OCI-LY1 (cell line): ENCODE data around the gene FNDC8.
"Not testable (repeated sequence)": the region's sequence is repeated elsewhere in the genome, so short reads cannot be mapped to it uniquely, and the experiment has no call there.

Experiments
- H2AFZ ChIP-seq: fragments of 200-600 bp; sonication (generic), shearing (Covaris generic); 2 replicates; pipeline ENCODE4 v1.6.0; 2014; ENCODE audit warnings: antibody characterized with exemption, mild to moderate bottlenecking, low read length
- H3F3A ChIP-seq: fragments of 200-600 bp; sonication (generic), shearing (Covaris generic); 2 replicates; pipeline ENCODE4 v1.6.0; 2014; ENCODE audit warnings: mild to moderate bottlenecking, antibody characterized with exemption, low read length, moderate library complexity; ENCODE audit not compliant: insufficient read depth
- H3K27ac ChIP-seq: fragments of 200-600 bp; sonication (generic); 2 replicates; pipeline ENCODE4 v1.5.1; 2014; ENCODE audit warnings: low read length, mixed run types, mild to moderate bottlenecking, low read depth; ENCODE audit not compliant: poor library complexity, severe bottlenecking
- H3K27me3 ChIP-seq: fragments of 200-600 bp; sonication (generic); 2 replicates; pipeline ENCODE4 v1.6.0; 2014; ENCODE audit warnings: antibody characterized with exemption, mild to moderate bottlenecking, low read length, moderate library complexity; ENCODE audit not compliant: insufficient read depth
- H3K36me3 ChIP-seq: fragments of 200-600 bp; sonication (generic); 2 replicates; pipeline ENCODE4 v1.6.1; 2014; ENCODE audit warnings: mild to moderate bottlenecking, antibody characterized with exemption, low read length, moderate library complexity, mixed read lengths; ENCODE audit not compliant: insufficient read depth
- H3K4me1 ChIP-seq: fragments of 200-600 bp; sonication (generic); 2 replicates; pipeline ENCODE4 v1.5.1; 2014; ENCODE audit warnings: mild to moderate bottlenecking, low read length, moderate library complexity; ENCODE audit not compliant: insufficient read depth, severe bottlenecking
- H3K4me2 ChIP-seq: fragments of 200-600 bp; sonication (generic), shearing (Covaris generic); 2 replicates; pipeline ENCODE4 v1.6.1; 2014; ENCODE audit warnings: low read length
- H3K4me3 ChIP-seq: fragments of 200-600 bp; sonication (generic); 2 replicates; pipeline ENCODE4 v1.5.1; 2014; ENCODE audit warnings: low read length, low read depth, mild to moderate bottlenecking, mixed read lengths; ENCODE audit not compliant: poor library complexity, severe bottlenecking
- H3K79me2 ChIP-seq: fragments of 200-600 bp; shearing (Covaris generic); 2 replicates; pipeline ENCODE4 v1.6.1; 2016; ENCODE audit warnings: mixed run types, low read length, mixed read lengths; ENCODE audit not compliant: insufficient read depth
- H3K9ac ChIP-seq: fragments of 200-600 bp; sonication (generic), shearing (Covaris generic); 2 replicates; pipeline ENCODE4 v1.6.1; 2014; ENCODE audit warnings: mild to moderate bottlenecking, low read length, mixed read lengths
- H3K9me2 ChIP-seq: fragments of 200-600 bp; sonication (generic), shearing (Covaris generic); 2 replicates; pipeline ENCODE4 v1.6.1; 2014; ENCODE audit warnings: low read depth, mild to moderate bottlenecking, low read length, mixed read lengths
- H3K9me3 ChIP-seq: fragments of 200-600 bp; shearing (Covaris generic); 2 replicates; pipeline ENCODE4 v1.6.1; 2014; ENCODE audit warnings: low read length, mixed read lengths
- H4K20me1 ChIP-seq: fragments of 200-600 bp; sonication (generic), shearing (Covaris generic); 2 replicates; pipeline ENCODE4 v1.6.0; 2016; ENCODE audit warnings: mild to moderate bottlenecking, low read length; ENCODE audit not compliant: insufficient read depth
- EZH2 ChIP-seq: fragments of 200-600 bp; sonication (generic), shearing (Covaris generic); IDR thresholded peaks from 2 replicates; pipeline ENCODE4 v1.8.0; 2017; ENCODE audit warnings: borderline replicate concordance, mixed run types, mild to moderate bottlenecking, antibody characterized with exemption, low read length, moderate library complexity, mixed read lengths
- TF ChIP-seq, protein P1 (sequence below): fragments of 200-600 bp; sonication (generic), shearing (Covaris generic); IDR thresholded peaks from 2 replicates; pipeline ENCODE4 v1.5.1; 2017; ENCODE audit warnings: mild to moderate bottlenecking, antibody characterized with exemption, low read length, moderate library complexity, mixed read lengths

The FNDC8 gene

DNA sequence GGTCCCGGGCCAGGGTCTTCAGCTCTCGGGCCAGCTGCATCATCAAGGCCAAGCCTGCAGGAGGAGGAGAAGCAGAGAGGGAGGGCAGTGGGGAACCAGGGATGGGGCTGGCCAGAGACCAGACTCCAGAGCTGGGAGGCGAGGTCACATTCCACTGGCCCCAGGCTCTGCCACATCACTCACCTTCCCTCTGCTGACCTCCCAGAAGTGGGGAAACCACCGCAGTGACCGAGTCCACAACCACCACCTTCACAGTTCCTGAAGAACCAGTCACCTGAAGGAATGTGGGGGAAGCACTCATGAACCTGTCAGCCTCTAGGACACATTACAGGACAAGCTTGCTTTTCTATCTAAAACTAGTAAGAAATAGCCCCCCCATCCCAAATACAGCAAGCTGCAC lies 18.1 kb upstream of the FNDC8 start:
- Histone ChIP-seq H3K9me2 (no peaks in the 10 kb centered on the region), H3K79me2 (no peaks in the 10 kb centered on the region), H3K27ac (no peak overlapping the region), H2AFZ (no peak overlapping the region), H3K4me2 (no peak overlapping the region), H3K36me3 (peaks cover 71% of the 10 kb centered on the region), H3K9me3 (no peaks in the 10 kb centered on the region), H3K9ac (no peak overlapping the region), H4K20me1 (no peaks in the 10 kb centered on the region), H3K4me3 (no peak overlapping the region), H3K27me3 (no peaks in the 10 kb centered on the region), H3K4me1 (no peaks in the 10 kb centered on the region), H3F3A (no peaks in the 10 kb centered on the region)
- no peak for TF ChIP-seq EZH2
- TF ChIP-seq, protein P1, sequence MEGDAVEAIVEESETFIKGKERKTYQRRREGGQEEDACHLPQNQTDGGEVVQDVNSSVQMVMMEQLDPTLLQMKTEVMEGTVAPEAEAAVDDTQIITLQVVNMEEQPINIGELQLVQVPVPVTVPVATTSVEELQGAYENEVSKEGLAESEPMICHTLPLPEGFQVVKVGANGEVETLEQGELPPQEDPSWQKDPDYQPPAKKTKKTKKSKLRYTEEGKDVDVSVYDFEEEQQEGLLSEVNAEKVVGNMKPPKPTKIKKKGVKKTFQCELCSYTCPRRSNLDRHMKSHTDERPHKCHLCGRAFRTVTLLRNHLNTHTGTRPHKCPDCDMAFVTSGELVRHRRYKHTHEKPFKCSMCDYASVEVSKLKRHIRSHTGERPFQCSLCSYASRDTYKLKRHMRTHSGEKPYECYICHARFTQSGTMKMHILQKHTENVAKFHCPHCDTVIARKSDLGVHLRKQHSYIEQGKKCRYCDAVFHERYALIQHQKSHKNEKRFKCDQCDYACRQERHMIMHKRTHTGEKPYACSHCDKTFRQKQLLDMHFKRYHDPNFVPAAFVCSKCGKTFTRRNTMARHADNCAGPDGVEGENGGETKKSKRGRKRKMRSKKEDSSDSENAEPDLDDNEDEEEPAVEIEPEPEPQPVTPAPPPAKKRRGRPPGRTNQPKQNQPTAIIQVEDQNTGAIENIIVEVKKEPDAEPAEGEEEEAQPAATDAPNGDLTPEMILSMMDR: no peak

DNA sequence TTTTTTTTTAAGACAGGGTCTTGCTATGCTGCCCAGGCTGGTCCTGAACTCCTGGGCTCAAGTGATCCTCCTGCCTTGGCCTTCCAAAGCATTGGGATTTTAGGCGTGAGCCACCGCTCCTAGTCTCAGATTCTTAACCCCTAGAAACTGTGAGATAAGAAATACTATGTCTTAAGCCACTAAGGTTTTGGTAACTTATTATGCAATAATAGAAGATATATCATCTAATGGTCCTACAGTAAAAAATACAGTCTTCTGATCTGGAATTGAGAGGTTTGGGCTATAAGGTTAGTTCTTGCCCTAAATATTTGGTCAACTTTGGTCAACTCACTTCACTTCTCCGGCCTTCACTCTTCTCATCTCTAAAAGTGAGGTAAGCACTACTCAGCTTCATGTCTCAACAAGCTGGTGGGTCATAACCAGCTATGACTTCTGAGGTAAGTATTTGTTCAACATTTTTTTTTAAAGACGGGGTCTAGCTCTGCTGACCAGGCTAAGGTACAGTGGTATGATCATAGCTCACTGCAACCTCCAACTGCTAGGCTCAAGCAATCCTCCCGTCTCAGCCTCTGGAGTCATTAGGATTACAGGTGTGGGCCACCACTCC lies 16.5 kb upstream of the FNDC8 start:
- H3K4me2 ChIP-seq: no peak overlapping the region
- no peaks in the 10 kb centered on the region for H3K4me1 ChIP-seq
- H2AFZ ChIP-seq: no peak overlapping the region
- H3F3A ChIP-seq: no peaks in the 10 kb centered on the region
- H3K36me3 ChIP-seq: peaks cover 57% of the 10 kb centered on the region
- H4K20me1 ChIP-seq: no peaks in the 10 kb centered on the region
- H3K9ac ChIP-seq: no peak overlapping the region
- no peaks in the 10 kb centered on the region for H3K79me2 ChIP-seq
- H3K9me3 ChIP-seq: no peaks in the 10 kb centered on the region
- TF ChIP-seq EZH2: no peak
- TF ChIP-seq, protein P1: no peak
- H3K4me3 ChIP-seq: no peak overlapping the region
- H3K27ac ChIP-seq: no peak overlapping the region
- no peaks in the 10 kb centered on the region for H3K27me3 ChIP-seq
- H3K9me2 ChIP-seq: no peaks in the 10 kb centered on the region

DNA sequence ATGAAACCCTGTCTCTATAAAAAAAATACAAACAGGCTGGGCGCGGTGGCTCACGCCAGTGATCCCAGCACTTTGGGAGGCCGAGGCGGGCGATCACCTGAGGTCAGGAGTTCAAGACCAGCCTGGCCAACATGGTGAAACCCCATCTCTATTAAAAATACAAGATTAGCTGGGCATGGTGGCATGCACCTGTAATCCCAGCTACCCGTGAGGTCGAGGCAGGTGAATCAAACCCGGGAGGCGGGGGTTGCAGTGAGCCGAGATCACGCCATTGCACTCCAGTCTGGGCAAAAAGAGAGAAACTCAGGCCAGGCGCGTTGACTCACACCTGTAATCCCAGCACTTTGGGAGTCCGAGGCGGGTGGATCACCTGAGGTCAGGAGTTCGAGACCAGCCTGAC lies 10.6 kb upstream of the FNDC8 start:
- not testable (repeated sequence) for H3K4me3 ChIP-seq, H3K9me2 ChIP-seq, H3K4me1 ChIP-seq, H3F3A ChIP-seq, H3K9me3 ChIP-seq, H2AFZ ChIP-seq, H3K27ac ChIP-seq, H3K79me2 ChIP-seq, H3K27me3 ChIP-seq, H3K9ac ChIP-seq, H3K4me2 ChIP-seq, H4K20me1 ChIP-seq
- H3K36me3 ChIP-seq: peaks cover 15% of the 10 kb centered on the region

DNA sequence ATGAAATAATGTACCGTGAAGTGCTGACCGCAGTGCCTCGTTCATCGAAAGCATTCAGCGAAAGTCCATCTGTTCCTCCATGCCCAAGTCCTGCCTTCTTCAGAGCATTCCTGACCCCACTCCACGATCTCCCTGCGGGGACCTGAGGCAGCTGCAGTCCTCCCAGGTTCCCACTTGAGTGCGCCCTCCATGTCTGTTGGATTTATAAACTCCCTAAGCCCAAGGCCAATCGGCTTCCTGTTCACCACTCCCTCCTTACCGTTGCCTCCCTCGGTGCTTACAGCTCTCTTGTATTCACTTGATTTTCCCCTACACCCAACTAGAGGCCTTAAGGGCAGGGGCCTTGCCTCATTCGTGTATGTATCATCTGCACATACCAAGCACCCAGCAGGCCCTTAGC lies 4.6 kb upstream of the FNDC8 start:
- H3K36me3 ChIP-seq: no peaks in the 10 kb centered on the region
- H2AFZ ChIP-seq: no peak overlapping the region
- H3K27ac ChIP-seq: no peak overlapping the region
- TF ChIP-seq, protein P1: no peak
- TF ChIP-seq EZH2: no peak
- no peaks in the 10 kb centered on the region for H3F3A ChIP-seq
- H3K9ac ChIP-seq: no peak overlapping the region
- no peaks in the 10 kb centered on the region for H4K20me1 ChIP-seq
- no peaks in the 10 kb centered on the region for H3K9me2 ChIP-seq
- no peaks in the 10 kb centered on the region for H3K9me3 ChIP-seq
- H3K4me1 ChIP-seq: peaks cover 11% of the 10 kb centered on the region
- no peak overlapping the region for H3K4me2 ChIP-seq
- 0 out of 2 replicates have a peak, but pooled peaks cover 4% of the 10 kb centered on the region for H3K27me3 ChIP-seq
- no peak overlapping the region for H3K4me3 ChIP-seq
- H3K79me2 ChIP-seq: no peaks in the 10 kb centered on the region
